GM23248 (cell line): ENCODE results near the gene TBX6. TPM values are rescaled to one million over a fixed set of nuclear protein-coding genes. Genes with fewer than 3 reads are reported as not detected.
A peak's percentile ranks its signal among the peaks of the same experiment; 100 is the strongest.

ENCODE experiments used
- DNase-seq: peaks from one replicate; pipeline ENCODE4 v3.0.0-alpha.2; 2015
- H2AFZ ChIP-seq: fragments of 200-600 bp; sonication (generic); 2 replicates; pipeline ENCODE4 v1.6.1; 2016; ENCODE audit warnings: antibody characterized with exemption
- H3F3A ChIP-seq: fragments of 200-600 bp; sonication (generic); 2 replicates; pipeline ENCODE4 v1.6.1; 2016; ENCODE audit warnings: mild to moderate bottlenecking, antibody characterized with exemption, mixed run types; ENCODE audit not compliant: insufficient read depth
- H3K27ac ChIP-seq: fragments of 200-600 bp; sonication (generic); 2 replicates; pipeline ENCODE4 v1.5.1; 2016; ENCODE audit warnings: mild to moderate bottlenecking
- H3K27me3 ChIP-seq: fragments of 200-600 bp; sonication (generic); replicated peaks from 2 replicates; pipeline ENCODE4 v1.6.1; 2016; ENCODE audit warnings: mild to moderate bottlenecking; ENCODE audit not compliant: insufficient read depth
- H3K36me3 ChIP-seq: fragments of 200-600 bp; sonication (generic); 2 replicates; pipeline ENCODE4 v1.6.1; 2016; ENCODE audit warnings: low read depth, mild to moderate bottlenecking
- H3K4me1 ChIP-seq: fragments of 200-600 bp; sonication (generic); 2 replicates; pipeline ENCODE4 v1.6.1; 2016; ENCODE audit warnings: mild to moderate bottlenecking; ENCODE audit not compliant: insufficient read depth
- H3K4me2 ChIP-seq: fragments of 200-600 bp; sonication (generic); one replicate; pipeline ENCODE4 v1.6.1; 2016; ENCODE audit warnings: mild to moderate bottlenecking; ENCODE audit not compliant: unreplicated experiment
- H3K4me3 ChIP-seq: fragments of 200-600 bp; sonication (generic); 2 replicates; pipeline ENCODE4 v1.5.1; 2016; ENCODE audit warnings: mild to moderate bottlenecking
- H3K79me2 ChIP-seq: fragments of 200-600 bp; sonication (generic); 2 replicates; pipeline ENCODE4 v1.6.1; 2016; ENCODE audit warnings: mild to moderate bottlenecking; ENCODE audit not compliant: insufficient read depth
- H3K9ac ChIP-seq: fragments of 200-600 bp; sonication (generic); 2 replicates; pipeline ENCODE4 v1.6.1; 2016; ENCODE audit warnings: mild to moderate bottlenecking
- H3K9me2 ChIP-seq: fragments of 200-600 bp; sonication (generic); 2 replicates; pipeline ENCODE4 v1.6.1; 2016; ENCODE audit warnings: mixed run types, mild to moderate bottlenecking, moderate library complexity; ENCODE audit not compliant: insufficient read depth
- H3K9me3 ChIP-seq: fragments of 200-600 bp; sonication (generic); one replicate; pipeline ENCODE4 v1.6.1; 2017; ENCODE audit warnings: low read depth
- H4K20me1 ChIP-seq: fragments of 200-600 bp; sonication (generic); 2 replicates; pipeline ENCODE4 v1.6.0; 2016; ENCODE audit not compliant: insufficient read depth
- EZH2 ChIP-seq: fragments of 200-600 bp; sonication (generic); IDR thresholded peaks from 2 replicates; pipeline ENCODE4 v1.6.1; 2018; ENCODE audit warnings: antibody characterized with exemption, mild to moderate bottlenecking; ENCODE audit not compliant: insufficient read depth, poor library complexity, severe bottlenecking
- EZH2phosphoT487 ChIP-seq: fragments of 200-600 bp; sonication (generic); IDR thresholded peaks from 2 replicates; pipeline ENCODE4 v1.6.1; 2018; ENCODE audit warnings: antibody characterized with exemption, moderate library complexity, mild to moderate bottlenecking, low read depth; ENCODE audit not compliant: insufficient read depth
- WGBS, 2 experiments: methylation state at CpG; one replicate each; pipeline ENCODE4 v1.1.6; 2015 to 2017; ENCODE audit warnings: low lambda C conversion rate in 2 of 2, low coverage in 1 of 2; ENCODE audit errors: missing lambda C conversion rate in 2 of 2; 5-methylcytosine and 5-hydroxymethylcytosine counted together
- in situ Hi-C: fragments of 300-500 bp; cut with MboI; formaldehyde crosslinking; loops from 2 replicates; pipeline ENCODE4 v1.15.0; 2020
- polyA plus RNA-seq: library from polyadenylated mRNA; unstranded; fragments of >200 nt; fragmentation: Nextera tagmentation; extraction: Ambion mirVana; gene quantifications from 2 replicates; pipeline ENCODE4 v1.2.1, GENCODE V29; 2016
- total RNA-seq: library from RNA; depleted of rRNA; stranded (reverse); fragments of >200 nt; shearing (Covaris generic); gene quantifications from 2 replicates; pipeline ENCODE4 v1.2.3, GENCODE V29; 2014

TBX6 gene
- total and polyA plus RNA-seq, 2 experiments from 2014 or later = 0.11 to 0.20 TPM

DNA sequence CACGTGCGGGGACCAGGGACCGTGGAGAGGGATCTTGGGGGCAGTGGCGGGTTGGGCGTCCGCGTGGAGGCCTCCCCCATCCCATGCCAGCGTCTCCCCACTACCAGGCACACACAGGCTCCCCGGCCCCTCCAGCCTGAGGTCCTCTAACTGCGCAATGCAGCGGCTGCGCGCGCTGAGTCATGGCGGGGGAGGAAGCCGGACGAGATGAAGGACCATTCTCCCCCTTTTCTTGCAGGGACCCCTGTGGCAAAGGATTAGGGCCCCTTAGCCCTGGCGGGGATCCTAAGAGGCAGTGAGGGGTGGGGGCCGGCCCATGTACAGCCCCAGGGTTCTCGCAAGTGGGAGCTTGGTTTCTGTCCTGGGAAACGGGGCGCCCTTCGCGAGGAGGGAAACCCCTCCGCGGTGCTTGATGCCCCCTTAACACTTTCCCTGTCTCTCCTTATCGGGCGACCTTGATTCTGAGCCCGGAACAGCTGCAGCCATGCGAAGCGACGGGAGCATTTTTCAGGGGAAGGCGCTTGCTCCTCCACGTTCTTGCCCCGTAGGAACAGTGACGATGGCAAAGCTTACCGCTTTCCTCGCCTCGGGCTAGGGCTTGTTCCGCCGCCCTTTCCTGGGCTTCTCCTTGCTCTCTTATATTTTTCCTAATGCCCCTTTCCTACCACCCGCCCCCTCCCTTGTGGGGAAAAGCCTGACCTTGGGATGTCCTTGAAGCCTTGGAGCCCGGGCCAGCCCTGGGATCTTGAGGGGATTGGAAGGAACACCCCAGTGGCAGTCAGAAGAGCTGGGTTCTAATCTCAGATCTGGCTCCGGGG lies 25.6 kb downstream of the TBX6 start:
- in situ Hi-C loops = no loop called here
- TF ChIP-seq EZH2 (no peak), EZH2phosphoT487 (no peak)
- Histone ChIP-seq H3K9ac (peak overlapping the region; percentile 92), H3K36me3 (peaks cover 37% of the 10 kb centered on the region), H3F3A (peaks cover 52% of the 10 kb centered on the region), H3K4me1 (peaks cover 43% of the 10 kb centered on the region), H3K27ac (peak overlapping the region; percentile 87), H2AFZ (no peak overlapping the region), H3K27me3 (no peaks in the 10 kb centered on the region), H3K79me2 (peaks cover 77% of the 10 kb centered on the region), H3K4me2 (peak overlapping the region; percentile 91), H3K9me2 (no peaks in the 10 kb centered on the region), H3K9me3 (no peaks in the 10 kb centered on the region), H4K20me1 (peaks cover 26% of the 10 kb centered on the region; the same call in 1 of the 2 replicates), H3K4me3 (peak overlapping the region; percentile 82)
- 0 to 2% methylated on average over 35 to 43 of the region's 44 CpGs for WGBS, 2 experiments
- peak; percentile 90 for DNase-seq

DNA sequence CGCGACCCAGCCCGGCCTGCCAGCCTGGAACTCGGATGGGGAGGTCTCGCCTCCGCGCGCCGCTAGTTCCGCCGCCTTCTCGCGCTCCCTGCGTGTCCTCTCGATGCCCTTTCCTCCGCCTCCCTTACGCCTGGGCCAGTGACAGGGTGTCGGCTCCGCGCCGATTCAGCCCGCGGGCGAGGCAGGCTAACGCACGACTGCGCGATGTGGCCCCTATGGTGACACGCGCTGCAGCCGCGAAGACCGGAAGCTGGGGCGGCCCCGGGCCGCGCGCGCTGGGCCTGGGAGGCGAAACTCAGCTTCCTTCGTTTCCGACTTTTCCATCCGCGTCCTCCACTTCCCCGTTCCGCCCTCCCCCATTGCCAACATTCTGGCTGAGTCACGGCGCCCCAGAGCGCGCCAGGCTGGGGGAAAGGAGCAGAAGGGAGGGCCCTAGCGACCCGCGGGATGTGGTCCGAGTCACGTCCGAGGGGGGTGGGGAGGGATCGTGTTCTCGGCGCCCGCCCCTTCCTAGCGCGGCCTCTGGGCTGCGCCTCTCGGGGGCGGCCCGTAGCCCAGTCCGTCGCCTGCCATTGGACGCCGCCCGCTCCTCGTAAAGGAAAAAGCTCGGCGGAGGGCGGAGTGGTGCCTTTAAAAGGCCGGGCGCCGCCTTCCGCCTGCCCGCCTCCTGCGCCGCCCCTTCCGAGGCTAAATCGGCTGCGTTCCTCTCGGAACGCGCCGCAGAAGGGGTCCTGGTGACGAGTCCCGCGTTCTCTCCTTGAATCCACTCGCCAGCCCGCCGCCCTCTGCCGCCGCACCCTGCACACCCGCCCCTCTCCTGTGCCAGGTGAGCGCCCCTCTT lies 26.4 kb downstream of the TBX6 start, which contains the start of gene ALDOA:
ALDOA (plus strand) TSS at position 659 of the 841 bp plus-strand sequence. CDS start 1,138 bp downstream, outside the sequence.
- Histone ChIP-seq H3K27me3 (no peaks in the 10 kb centered on the region), H3K9ac (peak within 1 kb of the TSS; percentile 92), H3F3A (peaks cover 44% of the 10 kb centered on the region), H3K27ac (peak within 1 kb of the TSS; percentile 87), H3K79me2 (peaks cover 69% of the 10 kb centered on the region), H2AFZ (peak within 1 kb of the TSS; percentile 34; the same call in 1 of the 2 replicates), H3K9me2 (no peaks in the 10 kb centered on the region), H3K4me3 (peak within 1 kb of the TSS; percentile 82), H3K4me2 (peak within 1 kb of the TSS; percentile 95), H3K4me1 (peaks cover 40% of the 10 kb centered on the region), H3K36me3 (peaks cover 29% of the 10 kb centered on the region), H4K20me1 (peaks cover 26% of the 10 kb centered on the region; the same call in 1 of the 2 replicates), H3K9me3 (no peaks in the 10 kb centered on the region)
- in situ Hi-C loops = no loop called here
- WGBS, 2 experiments = 0 to 1% methylated on average over 50 to 87 of the region's 99 CpGs
- DNase-seq = peak; percentile 100
- TF ChIP-seq EZH2phosphoT487 = no peak
- TF ChIP-seq EZH2 = no peak

DNA sequence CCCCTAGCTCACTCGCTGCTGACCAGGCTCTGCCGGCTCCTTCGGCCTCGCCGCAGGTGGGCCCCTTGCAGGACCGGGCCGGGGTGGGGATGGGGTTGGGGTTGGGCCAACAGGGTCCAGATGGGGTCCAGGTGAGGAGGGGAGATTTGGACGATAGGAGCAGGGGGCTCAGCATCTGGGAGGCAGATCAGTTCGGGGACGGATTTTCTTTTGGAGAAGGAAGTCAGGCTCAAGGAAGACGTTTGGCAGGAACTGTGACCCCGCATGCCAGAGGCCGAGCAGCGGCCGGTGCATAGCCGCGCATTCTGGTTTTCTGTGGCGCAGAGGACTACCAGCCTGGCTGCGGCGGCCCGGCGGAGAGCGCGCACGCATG lies 27.0 kb downstream of the TBX6 start:
- peak overlapping the region; percentile 87 for H3K27ac ChIP-seq
- peaks cover 38% of the 10 kb centered on the region for H3F3A ChIP-seq
- no peaks in the 10 kb centered on the region for H3K9me3 ChIP-seq
- H3K36me3 ChIP-seq = peaks cover 26% of the 10 kb centered on the region
- H3K4me3 ChIP-seq = peak overlapping the region; percentile 82
- peak overlapping the region; percentile 95 for H3K4me2 ChIP-seq
- H3K9me2 ChIP-seq = no peaks in the 10 kb centered on the region
- H4K20me1 ChIP-seq = peaks cover 24% of the 10 kb centered on the region; the same call in 1 of the 2 replicates
- 1% methylated on average over 21 to 22 of the region's 25 CpGs for WGBS, 2 experiments
- H3K27me3 ChIP-seq = no peaks in the 10 kb centered on the region
- H2AFZ ChIP-seq = peak overlapping the region; percentile 34; the same call in 1 of the 2 replicates
- H3K9ac ChIP-seq = peak overlapping the region; percentile 92
- in situ Hi-C loops = no loop called here
- DNase-seq = no peak
- TF ChIP-seq EZH2 = no peak
- no peak for TF ChIP-seq EZH2phosphoT487
- peaks cover 63% of the 10 kb centered on the region for H3K79me2 ChIP-seq
- peaks cover 34% of the 10 kb centered on the region for H3K4me1 ChIP-seq
